GM23338 (cell line): ENCODE results near the gene ZBTB9.

Source experiments
- CREB1 ChIP-seq: fragments of 250-450 bp; sonication (Bioruptor Pico); IDR thresholded peaks from 2 replicates; pipeline ENCODE4 v1.5.0; 2020; ENCODE audit warnings: low read depth, mild to moderate bottlenecking, moderate library complexity
- CTCF ChIP-seq, 2 experiments: fragments of 200-600 bp in 1 of 2; sonication (generic) in 1 of 2; conservative IDR thresholded peaks; 2 replicates each; pipeline versions ENCODE4 v1.5.1 to v1.6.1; 2016 to 2017; ENCODE audit warnings: antibody characterized with exemption in 2 of 2, low read depth in 2 of 2, mild to moderate bottlenecking in 2 of 2, moderate library complexity in 1 of 2
- ETS1 ChIP-seq: IDR thresholded peaks from 2 replicates; pipeline ENCODE4 v1.6.1; 2016; ENCODE audit warnings: antibody characterized with exemption
- EZH2 ChIP-seq: fragments of 200-600 bp; sonication (generic); IDR thresholded peaks from one replicate; pipeline ENCODE4 v1.8.0; 2017; ENCODE audit warnings: antibody characterized with exemption, mild to moderate bottlenecking, low read depth; ENCODE audit not compliant: unreplicated experiment
- EZH2phosphoT487 ChIP-seq: fragments of 200-600 bp; sonication (generic); IDR thresholded peaks from one replicate; pipeline ENCODE4 v1.8.1; 2018; ENCODE audit warnings: antibody characterized with exemption; ENCODE audit not compliant: unreplicated experiment
- JUNB ChIP-seq: IDR thresholded peaks from one replicate; pipeline ENCODE4 v1.6.1; 2016; ENCODE audit warnings: antibody characterized with exemption; ENCODE audit not compliant: unreplicated experiment
- POLR2AphosphoS5 ChIP-seq: IDR thresholded peaks from 2 replicates; pipeline ENCODE4 v1.6.1; 2016; ENCODE audit warnings: antibody characterized with exemption, low read depth
- REST ChIP-seq: IDR thresholded peaks from one replicate; pipeline ENCODE4 v1.6.1; 2018; ENCODE audit warnings: antibody characterized with exemption; ENCODE audit not compliant: unreplicated experiment
- ZNF331 ChIP-seq: fragments of 250-450 bp; sonication (Bioruptor Pico); IDR thresholded peaks from 2 replicates; pipeline ENCODE4 v1.5.0; 2020; ENCODE audit warnings: low read depth, mild to moderate bottlenecking, moderate library complexity

- TF ChIP-seq ETS1 (no peak), CTCF (conservative IDR thresholded peaks at IDR 0.05; ENCODE audit: low read depth in 2 of 2) (no peak), EZH2phosphoT487 (no peak), POLR2AphosphoS5 (no peak), ZNF331 (CRISPR knock-in tag) (no peak), EZH2 (no peak), JUNB (no peak), CREB1 (CRISPR knock-in tag) (no peak), REST (no peak)
These were observed 1.8 kb downstream of the ZBTB9 start for GRCh38 chr6:33456156-33456555.
